HepG2 (cell line): ENCODE data around the gene OR1I1. TPM values are rescaled to one million over a fixed set of nuclear protein-coding genes. Genes with fewer than 3 reads are reported as not detected.

Experiments
- FLYWCH1 ChIP-seq: sonication (generic); formaldehyde crosslinking; IDR thresholded peaks from 2 replicates; pipeline ENCODE4 v1.8.1; 2023; ENCODE audit warnings: mild to moderate bottlenecking, missing genetic modification reagents
- GFI1 ChIP-seq: sonication (generic); formaldehyde crosslinking; IDR thresholded peaks from 2 replicates; pipeline ENCODE4 v1.5.0; 2020; ENCODE audit warnings: missing genetic modification reagents, mild to moderate bottlenecking, borderline replicate concordance
- KLF9 ChIP-seq: IDR thresholded peaks from 2 replicates; pipeline ENCODE4 v1.6.1; 2016; ENCODE audit warnings: low read depth
- SMYD3 ChIP-seq: sonication (generic); formaldehyde crosslinking; IDR thresholded peaks from 2 replicates; pipeline ENCODE4 v1.8.1; 2023; ENCODE audit warnings: mild to moderate bottlenecking, missing genetic modification reagents
- TOE1 ChIP-seq: sonication (generic); formaldehyde crosslinking; IDR thresholded peaks from 2 replicates; pipeline ENCODE4 v1.4.0; 2020; ENCODE audit warnings: mild to moderate bottlenecking, missing genetic modification reagents
- ZNF577 ChIP-seq: sonication (generic); formaldehyde crosslinking; IDR thresholded peaks from 2 replicates; pipeline ENCODE4 v1.4.0; 2020; ENCODE audit warnings: mild to moderate bottlenecking, low read depth, missing genetic modification reagents, borderline replicate concordance
- ZNF616 ChIP-seq: sonication (generic); formaldehyde crosslinking; IDR thresholded peaks from 2 replicates; pipeline ENCODE4 v1.5.0; 2020; ENCODE audit warnings: low read depth, mild to moderate bottlenecking, missing genetic modification reagents
- ZZZ3 ChIP-seq: sonication (generic); formaldehyde crosslinking; IDR thresholded peaks from 2 replicates; pipeline ENCODE4 v1.4.0; 2020; ENCODE audit warnings: missing genetic modification reagents, mild to moderate bottlenecking, borderline replicate concordance
- polyA plus RNA-seq, 8 experiments: library from polyadenylated mRNA; depleted of rRNA in 3 of 8; stranded (reverse) in 7 of 8; unstranded in 1 of 8; fragments of >200 nt; fragmentation: Illumina TruSeq in 4 of 8; extraction: Trizol in 4 of 8; gene quantifications; 2 replicates each; pipeline versions ENCODE4 v1.2.1 to v1.2.3, GENCODE V29; 2011 to 2016; ENCODE audit warnings: low read depth in 4 of 8, missing spikeins in 1 of 8, mixed read lengths in 1 of 8; ENCODE audit not compliant: insufficient read depth in 1 of 8
- total RNA-seq, 5 experiments: library from RNA; depleted of rRNA; stranded (reverse); fragments of >200 nt; fragmentation: Illumina TruSeq; extraction: Trizol; gene quantifications; 2 replicates each; pipeline ENCODE4 v1.2.3, GENCODE V29; 2016; ENCODE audit warnings: low read depth in 1 of 5
- TF ChIP-seq, protein P1 (sequence below): sonication (generic); formaldehyde crosslinking; IDR thresholded peaks from 2 replicates; pipeline ENCODE4 v1.4.0; 2020; ENCODE audit warnings: missing genetic modification reagents
- TF ChIP-seq, protein P2 (sequence below), 2 experiments: fragments of 450-650 bp in 1 of 2; sonication (generic) in 1 of 2; formaldehyde crosslinking; IDR thresholded peaks; 2 replicates each; pipeline versions ENCODE4 v1.5.0 to v1.8.0; 2020 to 2022; ENCODE audit warnings: mild to moderate bottlenecking in 1 of 2, missing genetic modification reagents in 1 of 2
- TF ChIP-seq, protein P3 (sequence below): sonication (generic); formaldehyde crosslinking; IDR thresholded peaks from 2 replicates; pipeline ENCODE4 v1.4.0; 2020; ENCODE audit warnings: missing genetic modification reagents, mild to moderate bottlenecking, borderline replicate concordance
- TF ChIP-seq, protein P4 (sequence below): IDR thresholded peaks from 2 replicates; pipeline ENCODE4 v1.6.1; 2016; ENCODE audit warnings: low read depth, control low read depth

The OR1I1 gene
- total and polyA plus RNA-seq, 2 of the 13 experiments (the other 11 are each of a cell fraction or from before 2014, with no cell fraction given), result not detected

DNA sequence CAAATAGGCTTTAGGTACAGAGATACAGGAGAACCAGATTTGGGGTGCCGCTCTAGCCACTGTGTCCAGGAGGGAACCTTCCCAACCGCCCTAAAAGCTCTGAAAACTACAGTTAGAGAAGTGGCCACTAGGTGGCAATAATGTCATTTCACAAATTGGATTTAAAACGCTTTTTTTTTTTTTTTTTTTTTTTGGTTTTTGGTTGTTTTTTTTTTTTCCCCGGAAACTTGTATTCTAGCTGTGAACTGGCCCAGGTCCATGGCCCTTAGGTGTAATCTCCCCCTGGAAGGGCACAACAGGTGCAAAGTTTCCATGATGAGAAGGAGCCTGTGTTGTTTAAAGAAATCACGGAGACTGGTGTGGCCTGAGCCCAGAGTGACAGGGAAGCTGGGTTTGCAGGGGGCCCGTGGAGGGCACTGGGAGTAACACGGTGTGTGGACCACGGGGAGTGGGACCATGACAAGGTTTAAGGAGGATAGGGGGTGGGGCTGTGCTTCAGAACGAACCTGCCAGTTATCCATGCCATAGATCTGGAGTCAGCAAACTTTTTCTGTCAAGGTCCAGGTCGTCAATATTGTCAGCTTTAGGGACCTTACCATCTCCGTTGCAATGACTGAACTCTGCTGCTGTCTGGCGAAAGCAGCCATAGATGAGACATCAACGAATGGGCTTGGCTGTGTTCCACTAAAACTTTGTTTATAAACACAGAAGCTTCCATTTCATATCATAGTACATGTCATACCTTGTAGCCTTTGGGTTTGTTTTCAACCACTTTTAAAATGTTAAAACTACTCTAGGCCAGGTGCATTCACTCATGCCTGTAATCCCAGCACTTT is 10.1 kb downstream of the OR1I1 start (continued):
- TF ChIP-seq ZNF616 (CRISPR knock-in tag) (no peak), FLYWCH1 (CRISPR knock-in tag) (no peak), ZZZ3 (CRISPR knock-in tag) (no peak), KLF9 (no peak), ZNF577 (CRISPR knock-in tag) (no peak), SMYD3 (no peak), GFI1 (CRISPR knock-in tag) (no peak), TOE1 (CRISPR knock-in tag) (no peak)
- TF ChIP-seq, protein P1, sequence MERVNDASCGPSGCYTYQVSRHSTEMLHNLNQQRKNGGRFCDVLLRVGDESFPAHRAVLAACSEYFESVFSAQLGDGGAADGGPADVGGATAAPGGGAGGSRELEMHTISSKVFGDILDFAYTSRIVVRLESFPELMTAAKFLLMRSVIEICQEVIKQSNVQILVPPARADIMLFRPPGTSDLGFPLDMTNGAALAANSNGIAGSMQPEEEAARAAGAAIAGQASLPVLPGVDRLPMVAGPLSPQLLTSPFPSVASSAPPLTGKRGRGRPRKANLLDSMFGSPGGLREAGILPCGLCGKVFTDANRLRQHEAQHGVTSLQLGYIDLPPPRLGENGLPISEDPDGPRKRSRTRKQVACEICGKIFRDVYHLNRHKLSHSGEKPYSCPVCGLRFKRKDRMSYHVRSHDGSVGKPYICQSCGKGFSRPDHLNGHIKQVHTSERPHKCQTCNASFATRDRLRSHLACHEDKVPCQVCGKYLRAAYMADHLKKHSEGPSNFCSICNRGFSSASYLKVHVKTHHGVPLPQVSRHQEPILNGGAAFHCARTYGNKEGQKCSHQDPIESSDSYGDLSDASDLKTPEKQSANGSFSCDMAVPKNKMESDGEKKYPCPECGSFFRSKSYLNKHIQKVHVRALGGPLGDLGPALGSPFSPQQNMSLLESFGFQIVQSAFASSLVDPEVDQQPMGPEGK (CRISPR knock-in tag), result no peak
- TF ChIP-seq, protein P2, sequence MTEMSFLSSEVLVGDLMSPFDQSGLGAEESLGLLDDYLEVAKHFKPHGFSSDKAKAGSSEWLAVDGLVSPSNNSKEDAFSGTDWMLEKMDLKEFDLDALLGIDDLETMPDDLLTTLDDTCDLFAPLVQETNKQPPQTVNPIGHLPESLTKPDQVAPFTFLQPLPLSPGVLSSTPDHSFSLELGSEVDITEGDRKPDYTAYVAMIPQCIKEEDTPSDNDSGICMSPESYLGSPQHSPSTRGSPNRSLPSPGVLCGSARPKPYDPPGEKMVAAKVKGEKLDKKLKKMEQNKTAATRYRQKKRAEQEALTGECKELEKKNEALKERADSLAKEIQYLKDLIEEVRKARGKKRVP (CRISPR knock-in tag; IDR thresholded peaks at IDR 0.05), result no peak
- TF ChIP-seq, protein P3, sequence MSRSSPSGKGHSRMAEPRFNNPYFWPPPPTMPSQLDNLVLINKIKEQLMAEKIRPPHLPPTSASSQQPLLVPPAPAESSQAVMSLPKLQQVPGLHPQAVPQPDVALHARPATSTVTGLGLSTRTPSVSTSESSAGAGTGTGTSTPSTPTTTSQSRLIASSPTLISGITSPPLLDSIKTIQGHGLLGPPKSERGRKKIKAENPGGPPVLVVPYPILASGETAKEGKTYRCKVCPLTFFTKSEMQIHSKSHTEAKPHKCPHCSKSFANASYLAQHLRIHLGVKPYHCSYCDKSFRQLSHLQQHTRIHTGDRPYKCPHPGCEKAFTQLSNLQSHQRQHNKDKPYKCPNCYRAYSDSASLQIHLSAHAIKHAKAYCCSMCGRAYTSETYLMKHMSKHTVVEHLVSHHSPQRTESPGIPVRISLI (CRISPR knock-in tag), result peak; percentile 95
- TF ChIP-seq, protein P4, sequence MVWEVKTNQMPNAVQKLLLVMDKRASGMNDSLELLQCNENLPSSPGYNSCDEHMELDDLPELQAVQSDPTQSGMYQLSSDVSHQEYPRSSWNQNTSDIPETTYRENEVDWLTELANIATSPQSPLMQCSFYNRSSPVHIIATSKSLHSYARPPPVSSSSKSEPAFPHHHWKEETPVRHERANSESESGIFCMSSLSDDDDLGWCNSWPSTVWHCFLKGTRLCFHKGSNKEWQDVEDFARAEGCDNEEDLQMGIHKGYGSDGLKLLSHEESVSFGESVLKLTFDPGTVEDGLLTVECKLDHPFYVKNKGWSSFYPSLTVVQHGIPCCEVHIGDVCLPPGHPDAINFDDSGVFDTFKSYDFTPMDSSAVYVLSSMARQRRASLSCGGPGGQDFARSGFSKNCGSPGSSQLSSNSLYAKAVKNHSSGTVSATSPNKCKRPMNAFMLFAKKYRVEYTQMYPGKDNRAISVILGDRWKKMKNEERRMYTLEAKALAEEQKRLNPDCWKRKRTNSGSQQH (CRISPR knock-in tag), result no peak
